Measurements from ENCODE around the gene SNRK.
"Not testable (repeated sequence)": the region's sequence is repeated elsewhere in the genome, so short reads cannot be mapped to it uniquely, and the experiment has no call there.

Gene SNRK

DNA sequence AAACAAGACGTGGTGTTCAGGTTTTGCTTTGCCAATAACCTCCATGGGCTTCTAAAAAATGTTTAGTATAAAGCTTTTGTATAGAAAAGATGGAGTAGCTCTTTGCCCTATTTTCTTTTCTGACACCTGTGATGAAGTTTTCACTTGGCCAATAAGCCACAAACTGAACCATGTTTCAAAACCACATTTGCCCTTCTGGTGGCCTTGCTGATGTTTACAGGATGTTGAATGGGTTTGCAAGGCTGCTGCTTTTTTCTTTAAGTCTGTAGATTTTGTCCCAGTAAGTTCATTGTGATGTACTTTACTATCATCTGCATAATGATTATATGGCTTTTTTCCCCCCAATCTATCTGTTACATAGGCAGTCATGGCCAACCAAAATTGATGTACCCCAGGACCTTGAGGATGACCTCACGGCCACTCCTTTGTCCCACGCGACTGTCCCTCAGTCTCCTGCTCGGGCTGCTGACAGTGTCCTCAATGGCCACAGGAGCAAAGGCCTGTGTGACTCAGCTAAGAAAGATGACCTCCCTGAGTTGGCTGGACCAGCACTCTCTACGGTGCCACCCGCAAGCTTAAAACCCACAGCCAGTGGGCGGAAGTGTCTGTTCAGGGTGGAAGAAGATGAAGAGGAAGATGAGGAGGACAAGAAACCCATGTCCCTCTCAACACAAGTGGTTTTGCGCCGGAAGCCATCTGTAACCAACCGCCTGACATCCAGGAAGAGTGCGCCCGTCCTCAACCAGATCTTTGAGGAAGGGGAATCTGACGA lies 60.8 kb downstream of the SNRK start:
- DNase-seq (ENCODE audit: low read depth, low spot score) = no peak

DNA sequence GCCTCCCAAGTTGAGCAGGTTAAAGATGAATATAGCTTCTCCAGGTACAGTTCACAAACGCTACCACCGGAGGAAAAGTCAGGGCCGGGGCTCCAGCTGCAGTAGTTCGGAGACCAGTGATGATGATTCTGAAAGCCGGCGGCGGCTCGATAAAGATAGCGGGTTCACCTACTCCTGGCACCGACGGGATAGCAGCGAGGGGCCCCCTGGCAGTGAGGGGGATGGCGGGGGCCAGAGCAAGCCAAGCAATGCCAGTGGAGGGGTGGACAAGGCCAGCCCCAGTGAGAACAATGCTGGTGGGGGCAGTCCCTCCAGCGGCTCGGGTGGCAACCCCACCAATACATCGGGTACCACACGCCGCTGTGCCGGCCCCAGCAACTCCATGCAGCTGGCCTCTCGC lies 61.4 kb downstream of the SNRK start:
- DNase-seq (ENCODE audit: low read depth, low spot score) = no peak

DNA sequence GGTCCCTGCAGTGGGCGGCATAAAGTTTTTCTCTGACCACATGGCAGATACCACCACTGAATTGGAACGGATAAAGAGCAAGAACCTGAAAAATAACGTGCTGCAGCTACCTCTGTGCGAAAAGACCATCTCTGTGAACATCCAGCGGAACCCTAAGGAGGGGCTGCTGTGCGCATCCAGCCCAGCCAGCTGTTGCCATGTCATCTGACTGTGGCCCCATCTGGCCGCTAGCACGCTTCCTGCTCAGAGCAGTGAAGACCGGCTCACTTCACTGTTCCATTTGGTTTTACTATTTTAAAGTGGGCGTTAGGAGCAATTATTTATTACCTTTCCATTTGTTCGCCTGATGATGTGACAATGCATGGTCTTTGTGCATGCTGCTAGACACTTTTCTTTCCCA lies 62.0 kb downstream of the SNRK start:
- DNase-seq (ENCODE audit: low read depth, low spot score) = no peak

DNA sequence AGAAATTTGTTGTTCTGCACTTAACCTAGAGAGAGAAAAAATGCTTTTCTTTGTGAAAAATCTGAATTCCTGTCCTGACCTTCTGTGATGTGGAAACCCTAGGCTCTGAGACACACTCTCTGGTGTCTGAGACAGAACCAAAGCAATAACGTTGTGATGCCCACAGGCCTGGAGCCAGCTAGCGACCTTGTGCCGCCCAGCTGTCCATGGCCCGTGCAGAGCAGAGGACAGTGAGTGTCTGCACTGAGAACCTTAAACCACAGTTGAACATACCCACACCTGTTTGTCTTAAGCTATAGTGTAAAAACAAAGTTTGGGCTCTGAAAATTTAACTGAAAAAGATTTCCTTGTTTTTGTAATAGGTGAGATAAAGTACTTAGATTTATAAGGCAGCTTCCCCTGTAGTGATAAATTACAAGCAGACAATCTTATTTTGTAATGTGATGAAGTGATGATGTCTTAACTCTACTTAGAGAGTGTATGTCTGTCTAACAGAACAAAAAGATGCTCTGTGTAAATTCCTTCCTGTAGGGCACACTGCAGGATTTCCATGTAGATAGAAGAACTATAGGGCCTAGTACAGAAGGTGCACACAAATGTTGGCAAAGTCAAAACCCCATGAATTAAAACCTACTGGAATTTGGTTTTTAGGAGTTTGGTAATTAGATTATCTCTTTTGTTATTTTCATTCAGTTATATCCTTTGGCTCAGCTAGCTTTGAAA lies 62.7 kb downstream of the SNRK start:
- no peak for DNase-seq (ENCODE audit: low read depth, low spot score)

DNA sequence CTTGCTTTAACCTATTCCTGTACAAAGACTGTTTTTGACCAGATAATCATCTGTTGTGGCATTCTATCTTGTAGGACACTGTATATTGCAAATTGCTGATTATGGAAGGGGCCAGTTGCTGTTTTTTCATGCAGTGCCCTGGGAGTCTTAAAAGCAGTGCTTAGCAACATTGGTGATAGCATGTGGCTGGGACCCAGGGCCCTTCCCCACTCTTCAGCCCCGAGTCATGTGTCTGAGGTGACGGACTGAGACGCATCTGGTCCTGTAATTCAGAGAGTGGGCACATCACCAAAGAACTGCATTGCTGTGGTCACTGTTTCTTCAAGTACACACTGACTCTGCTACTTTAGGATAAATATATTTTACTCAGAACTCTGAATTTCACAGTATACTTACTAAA lies 63.4 kb downstream of the SNRK start:
- DNase-seq (ENCODE audit: low read depth, low spot score) = no peak

DNA sequence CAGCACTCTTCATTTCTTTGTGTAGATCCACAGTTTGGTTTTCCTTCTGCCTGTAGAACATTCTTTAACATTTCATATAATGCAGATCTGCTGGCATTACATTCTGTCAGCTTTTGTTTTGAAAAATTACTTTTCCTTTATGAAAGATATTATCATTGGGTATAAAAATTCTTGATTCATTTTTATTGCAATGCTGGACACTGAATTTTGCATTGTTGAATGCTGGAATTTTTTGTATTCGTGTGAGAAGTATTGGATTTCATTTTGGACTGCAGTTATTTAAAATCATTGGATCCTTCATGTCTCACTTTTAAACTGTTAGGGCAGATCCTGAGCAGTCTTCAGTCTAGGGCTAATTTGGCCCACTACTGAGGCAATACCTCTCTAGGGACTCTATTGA lies 67.1 kb downstream of the SNRK start:
- no peak for DNase-seq (ENCODE audit: low read depth, low spot score)

DNA sequence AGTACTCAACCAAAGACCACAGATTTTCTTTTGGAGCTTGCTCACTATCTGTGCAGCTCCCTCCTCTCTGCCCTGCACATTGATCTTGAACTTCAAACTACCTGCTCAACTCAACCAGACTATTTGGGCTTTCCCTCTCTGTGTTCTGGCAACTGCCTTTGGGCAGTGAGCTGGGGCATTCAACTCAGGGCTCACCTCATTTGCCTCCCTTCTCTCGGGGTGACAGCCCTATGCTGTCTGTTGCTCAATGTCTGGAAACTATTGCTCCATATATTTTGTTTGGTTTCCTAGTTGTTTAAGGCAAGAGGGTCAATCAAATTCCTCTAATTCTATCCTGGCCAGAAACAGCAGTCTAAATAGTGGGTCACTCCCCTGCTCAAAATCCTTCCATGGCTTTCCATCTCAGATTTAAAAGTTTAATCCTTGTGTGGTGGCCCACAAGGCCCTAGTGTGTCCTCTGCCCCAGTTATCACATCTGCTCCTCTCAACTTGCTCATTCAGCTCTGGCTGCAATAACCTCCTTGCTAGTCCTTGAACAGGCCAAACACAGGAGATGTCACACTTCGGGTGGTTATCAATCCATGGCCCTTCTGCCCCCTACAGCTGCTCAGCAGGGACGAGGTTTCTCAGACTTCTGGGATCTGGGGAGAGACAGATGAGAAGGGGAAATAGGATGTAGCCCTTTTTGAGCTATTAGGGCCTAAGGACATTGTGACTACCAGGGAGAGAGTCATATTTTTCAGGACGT lies 67.8 kb downstream of the SNRK start:
- no peak for DNase-seq (ENCODE audit: low read depth, low spot score)

DNA sequence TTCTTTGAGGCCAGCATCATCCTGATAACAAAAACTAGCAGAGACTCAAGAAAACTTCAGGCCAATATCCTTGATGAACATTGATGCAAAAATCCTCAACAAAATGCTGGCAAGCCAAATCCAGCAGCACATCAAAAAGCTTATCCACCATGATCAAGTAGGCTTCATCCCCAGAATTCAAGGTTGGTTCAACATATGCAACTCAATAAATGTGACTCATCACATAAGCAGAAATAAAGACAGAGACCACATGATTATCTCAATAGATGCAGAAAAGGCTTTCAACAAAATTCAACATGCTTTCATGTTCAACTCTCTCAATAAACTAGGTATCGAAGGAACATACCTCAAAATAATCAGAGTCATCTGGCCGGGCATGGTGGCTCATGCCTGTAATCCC lies 69.7 kb downstream of the SNRK start:
- DNase-seq (ENCODE audit: low read depth, low spot score) = not testable (repeated sequence)

DNA sequence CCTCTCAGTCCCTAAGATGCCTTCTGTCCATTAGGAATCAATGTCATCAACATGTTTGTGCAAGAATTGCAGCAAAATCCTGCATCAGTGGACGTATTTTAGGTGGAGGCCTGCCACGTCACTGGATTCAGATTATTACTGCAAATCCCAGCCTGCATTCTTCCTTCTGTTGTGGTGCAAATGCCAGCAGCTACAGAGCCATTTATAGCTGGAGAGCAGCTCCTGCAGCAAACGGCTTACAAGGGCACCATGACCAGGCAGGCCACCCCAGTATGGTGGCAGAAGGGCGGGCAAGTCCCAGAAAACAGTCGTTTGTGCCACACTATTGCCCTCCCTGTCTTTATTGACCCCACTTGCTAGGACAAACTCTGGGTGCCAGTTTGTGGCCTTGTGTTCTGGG lies 74.7 kb downstream of the SNRK start:
- no peak for DNase-seq (ENCODE audit: low read depth, low spot score)

DNA sequence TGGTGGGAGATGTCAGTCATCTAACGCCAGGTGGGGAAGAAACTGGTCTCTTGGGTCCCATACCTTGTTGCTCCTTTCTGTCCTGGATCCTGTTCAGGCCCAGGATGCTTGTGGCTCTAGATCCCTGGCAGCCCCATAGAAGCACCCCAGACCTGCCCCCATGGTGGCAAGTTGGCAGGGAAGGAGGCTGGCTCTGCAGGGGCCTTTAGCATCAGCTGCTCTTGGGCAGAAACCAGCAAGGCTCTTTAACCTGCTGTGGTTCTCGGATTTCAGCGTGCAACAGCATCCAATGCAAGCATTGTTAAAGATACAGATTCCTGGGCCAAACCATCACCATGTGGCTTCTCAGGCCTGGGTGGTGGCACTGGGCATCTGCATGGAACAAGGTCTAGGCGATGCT lies 75.8 kb downstream of the SNRK start:
- DNase-seq (ENCODE audit: low read depth, low spot score) = no peak

DNA sequence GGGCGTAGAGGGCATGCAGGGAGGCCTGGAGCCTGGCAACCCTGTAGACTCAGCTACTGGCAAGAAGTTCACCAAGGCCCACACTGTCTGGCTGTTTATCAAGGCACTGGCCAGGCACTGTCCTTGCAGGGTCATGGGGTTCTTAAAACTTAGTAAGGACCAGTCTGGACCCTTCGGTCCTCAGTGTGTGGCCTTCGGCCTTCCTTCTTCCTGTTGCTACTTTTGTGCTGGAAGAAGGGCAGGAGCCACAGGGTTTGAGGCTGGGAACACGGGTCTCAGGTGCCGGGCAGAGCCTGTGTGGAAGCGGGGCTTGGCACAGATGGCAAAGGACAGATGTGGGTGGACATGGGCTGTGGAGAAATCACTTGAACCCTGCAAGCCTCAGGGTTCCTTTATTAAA lies 76.6 kb downstream of the SNRK start:
- no peak for DNase-seq (ENCODE audit: low read depth, low spot score)

DNA sequence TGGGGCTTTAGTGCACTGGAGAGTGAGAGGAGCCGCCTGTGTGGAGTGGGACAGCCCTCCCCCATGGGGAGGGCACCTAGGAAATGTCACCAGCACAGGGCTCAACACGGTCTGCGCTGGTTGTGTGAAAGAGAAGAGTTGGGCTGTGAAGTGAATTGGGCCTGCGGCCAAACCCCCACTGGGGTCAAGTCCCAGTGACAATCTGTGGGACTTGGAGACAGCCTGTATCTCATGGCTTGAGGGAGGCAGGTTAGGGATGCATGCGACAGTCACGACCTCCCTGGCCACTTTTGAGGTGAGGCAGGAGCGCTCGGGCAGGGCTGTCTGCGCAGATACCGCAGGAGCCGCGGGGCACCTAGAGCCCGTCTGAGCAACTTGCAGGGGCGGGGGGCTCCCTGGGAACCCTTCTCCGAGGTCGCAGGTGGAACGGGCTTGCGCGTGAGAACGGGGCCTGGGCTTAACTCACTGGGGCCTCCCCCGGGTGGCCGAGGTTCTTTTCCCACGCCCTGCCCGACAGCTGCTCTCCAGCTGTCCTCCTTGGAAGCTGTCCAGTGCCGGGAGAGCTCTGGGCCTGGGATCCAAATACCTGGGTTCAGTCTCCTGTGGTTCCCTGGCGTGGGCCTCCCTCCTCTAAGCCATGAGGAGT lies 77.4 kb downstream of the SNRK start:
- no peak for DNase-seq (ENCODE audit: low read depth, low spot score)

DNA sequence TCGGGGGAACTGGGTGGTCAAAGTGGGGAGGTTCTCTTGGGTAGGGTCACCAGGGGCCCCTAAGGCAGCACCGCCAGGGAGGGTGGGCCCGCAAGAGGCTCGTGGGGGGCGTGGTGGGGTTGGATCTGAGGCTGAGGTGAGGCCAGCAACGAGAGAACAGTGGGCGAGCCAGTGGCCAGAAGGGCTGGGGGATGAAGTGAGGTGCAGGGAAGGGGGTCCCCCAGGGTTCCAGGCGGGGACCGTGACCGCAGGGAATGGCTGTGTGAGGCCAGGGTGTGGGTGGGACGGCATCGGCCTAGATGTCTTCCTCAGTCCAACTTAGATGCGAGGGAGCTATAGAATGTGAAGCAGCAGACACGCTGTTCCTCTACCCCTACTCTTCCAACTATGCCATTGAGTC lies 78.2 kb downstream of the SNRK start:
- no peak for DNase-seq (ENCODE audit: low read depth, low spot score)

DNA sequence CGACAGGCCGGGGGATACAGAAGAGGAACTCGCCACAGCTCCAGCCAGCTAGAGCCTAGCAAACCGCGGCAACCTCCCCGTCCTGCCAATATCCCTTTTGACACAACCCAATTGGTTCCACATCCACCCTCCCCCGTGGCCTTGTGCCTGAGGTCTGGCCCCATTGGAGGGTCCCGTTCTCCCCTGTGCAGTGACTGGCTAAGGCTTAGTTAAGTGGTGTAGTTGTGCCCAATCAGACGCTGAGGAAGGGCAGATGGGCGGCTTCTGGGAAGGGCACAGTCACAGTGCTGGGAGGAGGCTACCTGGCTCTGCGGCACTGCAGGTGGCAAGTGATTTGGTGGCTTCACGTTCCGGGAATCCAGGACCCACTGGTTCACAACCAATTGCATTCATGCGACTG lies 78.6 kb downstream of the SNRK start:
- no peak for DNase-seq (ENCODE audit: low read depth, low spot score)

DNA sequence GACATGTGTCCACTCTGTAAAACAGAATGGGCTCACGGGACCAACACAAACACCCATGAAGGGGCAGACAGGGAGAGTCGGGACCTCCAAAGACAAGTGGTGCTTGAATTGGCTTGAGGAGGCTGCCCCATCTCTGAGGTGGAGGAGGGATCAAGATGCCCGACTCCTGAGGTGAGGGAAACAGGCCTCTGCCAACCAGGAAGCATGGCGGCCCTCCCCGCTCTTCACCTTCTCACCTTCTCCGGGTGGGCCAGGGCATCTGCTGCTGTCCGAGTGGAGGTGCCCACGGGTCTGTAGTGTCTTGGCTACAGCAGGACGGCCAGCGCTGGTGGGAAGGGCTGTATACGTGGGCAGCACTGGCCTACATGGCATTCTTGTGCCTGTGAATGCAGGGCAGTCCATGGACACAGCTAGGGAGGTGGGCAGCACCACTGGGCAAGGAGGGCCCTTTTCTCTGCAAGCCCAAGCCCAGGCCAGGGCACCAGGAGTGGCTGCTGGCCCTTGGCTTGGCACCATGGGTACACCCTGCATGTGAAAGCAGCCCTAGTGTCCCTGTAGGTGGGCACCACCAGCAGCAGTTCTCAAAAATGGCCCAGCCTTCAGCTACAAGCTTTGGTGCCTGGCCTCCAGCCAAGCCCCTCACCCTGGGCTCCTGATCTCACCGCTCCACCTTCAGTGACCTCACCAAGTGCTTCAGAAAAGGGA lies 79.4 kb downstream of the SNRK start:
- no peak for DNase-seq (ENCODE audit: low read depth, low spot score)

DNA sequence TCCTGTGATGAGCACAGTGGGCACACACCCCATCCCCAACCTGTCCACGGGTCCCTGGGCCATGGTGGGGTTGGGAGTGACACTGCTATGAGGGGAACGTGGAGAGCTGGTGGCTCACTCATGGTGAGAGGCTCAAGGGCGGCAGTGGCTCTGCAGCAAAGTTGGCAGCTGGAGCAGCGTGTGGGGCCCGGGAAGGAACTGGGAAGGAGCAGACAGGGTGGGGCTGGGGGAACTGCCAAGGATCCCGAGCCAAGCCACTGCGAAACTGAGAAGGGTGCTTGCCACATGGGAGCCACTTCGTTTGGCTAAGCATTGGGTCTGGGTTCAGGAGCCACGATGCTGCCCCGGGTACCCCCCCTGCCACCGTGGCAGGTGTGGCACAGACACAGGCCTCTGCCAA lies 80.1 kb downstream of the SNRK start:
- DNase-seq (ENCODE audit: low read depth, low spot score) = no peak

DNA sequence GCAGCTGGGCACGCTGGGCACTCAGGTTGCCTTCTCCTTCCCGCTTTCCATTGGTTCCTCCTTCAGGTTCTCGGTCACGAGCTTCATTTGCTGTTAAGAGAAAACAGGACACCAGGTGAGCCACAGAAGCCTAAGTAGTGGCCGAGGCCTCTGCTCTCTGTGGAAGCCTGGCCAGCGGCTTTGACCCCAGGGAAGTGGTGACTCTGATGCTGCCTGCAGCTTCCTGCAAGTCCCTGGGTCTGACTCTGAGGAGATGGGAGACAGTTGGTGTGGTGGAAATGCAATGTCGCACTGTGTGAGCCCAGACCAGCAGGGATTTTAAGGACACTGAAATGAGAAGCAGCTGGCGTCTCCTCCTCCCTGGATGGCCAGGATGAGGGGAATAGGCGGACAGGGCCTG lies 80.5 kb downstream of the SNRK start:
- no peak for DNase-seq (ENCODE audit: low read depth, low spot score)

DNA sequence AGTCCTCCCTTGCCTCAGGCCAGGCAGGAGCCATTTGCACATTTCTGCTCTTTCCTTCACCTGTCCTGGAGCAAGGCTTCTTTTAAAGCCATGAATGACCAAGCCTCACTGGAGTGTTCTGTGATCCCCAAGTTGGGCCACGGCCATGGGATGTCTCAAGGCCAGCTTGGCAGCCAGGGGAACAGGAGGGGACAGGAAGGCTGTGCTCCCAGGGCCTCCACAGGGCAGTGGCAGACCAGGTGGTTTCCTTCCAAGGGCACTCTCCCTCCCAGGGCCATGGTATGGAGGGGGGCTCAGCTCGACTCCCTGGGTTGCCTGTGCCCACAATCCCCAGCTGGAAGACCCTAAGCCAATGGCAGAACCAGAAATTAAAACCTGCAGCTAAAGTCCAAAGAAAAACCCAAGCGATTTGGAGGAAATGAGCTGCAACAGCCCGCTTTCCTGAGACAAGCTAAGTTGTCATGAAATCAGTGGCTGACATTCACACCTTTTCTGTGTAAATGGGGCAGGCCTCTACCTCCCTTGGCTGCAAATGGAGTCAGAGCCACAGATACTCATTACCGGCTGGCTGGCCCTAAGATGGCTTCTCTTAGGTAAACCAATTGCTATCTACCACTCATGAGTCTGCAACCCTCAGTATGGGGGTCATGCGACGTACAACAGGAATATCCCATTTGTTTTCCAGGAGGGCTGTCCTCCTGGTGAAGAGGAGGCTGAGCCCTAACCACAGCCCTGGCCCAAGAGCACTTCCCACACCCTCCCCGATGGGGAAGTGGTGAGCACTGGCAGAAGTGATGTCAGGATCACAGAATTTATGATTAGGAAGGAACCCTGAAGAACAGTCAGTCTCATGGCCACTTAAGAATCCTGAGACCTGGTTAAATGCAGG lies 83.3 kb downstream of the SNRK start:
- no peak for DNase-seq (ENCODE audit: low read depth, low spot score)

DNA sequence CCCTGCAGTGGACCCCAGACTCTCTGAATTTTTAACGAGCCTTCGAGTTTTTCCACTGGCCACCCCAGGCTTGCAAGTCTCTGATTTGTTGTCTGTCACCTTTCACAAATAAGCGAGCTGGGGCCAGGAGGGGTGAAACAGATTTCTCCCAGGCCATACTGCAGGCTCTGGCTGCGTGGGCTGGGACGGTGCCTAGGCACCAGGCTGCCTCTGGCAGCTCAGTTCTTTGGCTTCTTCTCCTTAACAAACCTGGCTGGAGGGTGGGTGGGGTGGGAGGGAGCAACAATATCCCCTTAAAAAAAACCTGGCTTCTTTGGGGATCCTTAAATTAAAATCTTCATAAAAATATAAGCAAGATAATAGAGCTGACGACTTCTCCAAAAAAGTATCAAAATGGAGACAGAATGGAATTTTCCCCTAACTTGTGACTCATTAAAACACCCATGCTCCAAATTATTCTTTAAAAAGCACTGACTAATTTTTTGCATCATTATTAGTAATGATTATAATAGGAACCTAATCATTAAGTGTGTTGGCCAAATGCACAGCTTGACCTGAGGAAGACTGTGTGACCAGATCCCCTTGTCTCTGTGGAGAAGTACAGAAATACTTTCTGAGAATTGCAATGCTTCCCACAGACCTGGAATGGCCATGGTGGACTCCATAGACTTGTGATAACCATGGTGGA lies 84.1 kb downstream of the SNRK start:
- DNase-seq (ENCODE audit: low read depth, low spot score) = no peak

DNA sequence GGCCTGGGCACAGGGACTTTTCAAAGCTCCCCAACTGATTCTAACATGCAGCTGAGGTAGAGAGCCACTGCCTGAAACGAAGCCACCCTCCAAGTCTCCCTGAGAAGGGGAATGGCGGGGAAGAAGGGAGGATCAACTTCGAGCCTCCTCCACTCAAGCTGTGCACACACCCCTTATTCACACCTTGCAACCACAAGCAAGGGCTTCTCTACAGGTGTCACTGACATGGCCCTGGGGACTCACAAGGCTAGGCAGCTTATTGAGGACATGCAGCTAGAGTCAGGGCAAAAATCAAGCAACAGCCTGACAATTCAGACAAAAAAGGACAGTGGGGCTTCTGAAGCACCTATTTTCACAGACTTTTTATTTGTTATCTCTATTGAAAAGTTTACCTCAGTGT lies 85.2 kb downstream of the SNRK start:
- DNase-seq (ENCODE audit: low read depth, low spot score) = no peak

Measured in activated naive CD8-positive, alpha-beta T cell treated with anti-CD3 and anti-CD28 coated beads, Interleukin-2, amount 50 U/mL, for 16 hours (primary cell).